Keratinocyte (primary cell): ENCODE measurements around the gene OXT. TPM values are rescaled to one million over a fixed set of nuclear protein-coding genes. Genes with fewer than 3 reads are reported as not detected.

ENCODE experiments used
- DNase-seq: peaks from one replicate; pipeline ENCODE4 v3.0.0-alpha.2; 2011; ENCODE audit warnings: low read depth, missing footprints, low spot score
- FAIRE-seq: peaks from 2 replicates; lab custom pipeline; 2011; peaks lifted over from hg19 to GRCh38; lab: Jason Lieb, UNC
- H2AFZ ChIP-seq: 2 replicates; pipeline ENCODE4 v1.6.0; 2012; ENCODE audit warnings: low read length, control low read depth, inconsistent platforms; ENCODE audit not compliant: control insufficient read depth
- H3K27ac ChIP-seq: 2 replicates; pipeline ENCODE4 v1.5.1; 2011; ENCODE audit warnings: low read length; ENCODE audit not compliant: control insufficient read depth, insufficient read depth
- H3K27me3 ChIP-seq: 3 replicates; pipeline ENCODE4 v1.6.0; 2011; ENCODE audit warnings: low read length; ENCODE audit not compliant: control insufficient read depth, insufficient read depth; ENCODE audit errors: extremely low read depth
- H3K36me3 ChIP-seq, 2 experiments: 2 replicates in 1 of 2; 3 replicates in 1 of 2; pipeline ENCODE4 v1.5.1; 2011; ENCODE audit warnings: low read length in 2 of 2, mild to moderate bottlenecking in 1 of 2; ENCODE audit not compliant: control insufficient read depth in 2 of 2, insufficient read depth in 2 of 2; ENCODE audit errors: extremely low read depth in 1 of 2
- H3K4me1 ChIP-seq: 3 replicates; pipeline ENCODE4 v1.5.1; 2011; ENCODE audit warnings: low read length; ENCODE audit not compliant: control insufficient read depth, insufficient read depth; ENCODE audit errors: extremely low read depth
- H3K4me2 ChIP-seq: 3 replicates; pipeline ENCODE4 v1.6.0; 2011; ENCODE audit warnings: low read depth, low read length; ENCODE audit not compliant: control insufficient read depth, insufficient read depth; ENCODE audit errors: extremely low read depth
- H3K4me3 ChIP-seq, 3 experiments: fragments of 200-600 bp in 1 of 3; sonication (generic) in 1 of 3; 2 replicates in 2 of 3; 3 replicates in 1 of 3; pipeline ENCODE4 v1.5.1; 2011 to 2016; ENCODE audit warnings: low read length in 3 of 3, mild to moderate bottlenecking in 3 of 3, control low read depth in 2 of 3, inconsistent platforms in 1 of 3, low read depth in 1 of 3, mixed read lengths in 1 of 3, mixed run types in 1 of 3, moderate library complexity in 1 of 3; ENCODE audit not compliant: control insufficient read depth in 2 of 3, insufficient read depth in 2 of 3; ENCODE audit errors: extremely low read depth in 1 of 3
- H3K79me2 ChIP-seq: 2 replicates; pipeline ENCODE4 v1.6.0; 2012; ENCODE audit warnings: low read length; ENCODE audit not compliant: control insufficient read depth, insufficient read depth
- H3K9ac ChIP-seq: 3 replicates; pipeline ENCODE4 v1.6.0; 2011; ENCODE audit warnings: low read length; ENCODE audit not compliant: control insufficient read depth, insufficient read depth; ENCODE audit errors: extremely low read depth
- H3K9me1 ChIP-seq: 3 replicates; pipeline ENCODE4 v1.6.0; 2011; ENCODE audit warnings: low read length; ENCODE audit not compliant: control insufficient read depth, insufficient read depth; ENCODE audit errors: extremely low read depth
- H3K9me3 ChIP-seq: 2 replicates; pipeline ENCODE4 v1.5.1; 2012; ENCODE audit warnings: low read depth, low read length; ENCODE audit not compliant: control insufficient read depth
- H4K20me1 ChIP-seq: 3 replicates; pipeline ENCODE4 v1.6.0; 2011; ENCODE audit warnings: low read length; ENCODE audit not compliant: control insufficient read depth, insufficient read depth; ENCODE audit errors: extremely low read depth
- CTCF ChIP-seq, 3 experiments: IDR thresholded peaks in 1 of 3; conservative IDR thresholded peaks in 1 of 3; optimal IDR thresholded peaks in 1 of 3; 2 replicates in 2 of 3; 3 replicates in 1 of 3; pipeline versions ENCODE3 to v1.5.1; 2011; ENCODE audit warnings: low read length in 3 of 3, mild to moderate bottlenecking in 3 of 3, moderate library complexity in 2 of 3, control low read depth in 1 of 3, inconsistent platforms in 1 of 3; ENCODE audit not compliant: insufficient read depth in 2 of 3; ENCODE audit errors: extremely low read depth in 1 of 3
- EZH2 ChIP-seq: IDR thresholded peaks from one replicate; pipeline ENCODE4 v1.6.1; 2012; ENCODE audit warnings: inconsistent platforms, mild to moderate bottlenecking, low read length, moderate library complexity
- dilution Hi-C: fragments of 300-500 bp; cut with MboI; formaldehyde crosslinking; loops from one replicate; pipeline ENCODE4 v1.7.0; 2020; ENCODE audit warnings: low sequenced_read_pairs; ENCODE audit not compliant: extremely low pct_ligation_motif_present
- polyA plus RNA-seq, 5 experiments: library from polyadenylated mRNA; depleted of rRNA in 3 of 5; stranded (reverse) in 3 of 5; stranded (forward) in 1 of 5; unstranded in 1 of 5; fragments of >200 nt; gene quantifications; 1 replicate in 1 of 5; 2 replicates in 3 of 5; 3 replicates in 1 of 5; pipeline versions ENCODE4 v1.2.1 to v1.2.3, GENCODE V29; 2011 to 2012; ENCODE audit warnings: missing spikeins in 2 of 5, low read depth in 1 of 5, low replicate concordance in 1 of 5

The OXT gene
- polyA plus RNA-seq, 1 donor (not counting 4 experiments of a cell fraction or from before 2014, with no cell fraction given) = not detected

- Histone ChIP-seq H3K9me3 (no peaks in the 10 kb centered on the region), H3K9me1 (no peaks in the 10 kb centered on the region), H3K4me2 (no peak overlapping the region), H2AFZ (no peak overlapping the region), H4K20me1 (no peaks in the 10 kb centered on the region), H3K79me2 (no peaks in the 10 kb centered on the region), H3K27me3 (peaks cover 45% of the 10 kb centered on the region), H3K27ac (no peak overlapping the region), H3K9ac (no peak overlapping the region), H3K4me3 (no peak overlapping the region), H3K4me1 (no peaks in the 10 kb centered on the region), H3K36me3 (no peaks in the 10 kb centered on the region)
- DNase-seq (no peak), FAIRE-seq (no peak)
- dilution Hi-C loops = no loop called here
- TF ChIP-seq EZH2 (no peak), CTCF (optimal IDR thresholded peaks at IDR 0.05 in 1 of 3, IDR thresholded peaks at IDR 0.05 in 1 of 3, conservative IDR thresholded peaks at IDR 0.05 in 1 of 3; ENCODE audit: extremely low read depth in 1 of 3, insufficient read depth in 2 of 3, low read length in 3 of 3) (no peak)
These were observed 9.5 kb downstream of the OXT start for GRCh38 chr20:3080939-3081388.

GRCh38 chr20:3081641-3082040 is 10.2 kb downstream of the OXT start:
- DNase-seq = no peak
- Histone ChIP-seq H3K9ac (no peak overlapping the region), H4K20me1 (no peaks in the 10 kb centered on the region), H3K4me2 (no peak overlapping the region), H3K27ac (no peak overlapping the region), H3K79me2 (no peaks in the 10 kb centered on the region), H3K4me1 (no peaks in the 10 kb centered on the region), H3K9me1 (no peaks in the 10 kb centered on the region), H3K4me3 (no peak overlapping the region), H3K36me3 (no peaks in the 10 kb centered on the region), H3K9me3 (no peaks in the 10 kb centered on the region), H3K27me3 (peaks cover 45% of the 10 kb centered on the region), H2AFZ (no peak overlapping the region)
- FAIRE-seq = no peak
- no peak for TF ChIP-seq EZH2
- no peak for TF ChIP-seq CTCF (optimal IDR thresholded peaks at IDR 0.05 in 1 of 3, IDR thresholded peaks at IDR 0.05 in 1 of 3, conservative IDR thresholded peaks at IDR 0.05 in 1 of 3; ENCODE audit: extremely low read depth in 1 of 3, insufficient read depth in 2 of 3, low read length in 3 of 3)
- dilution Hi-C loops = no loop called here
